HG03066 (cell line): ENCODE data around the gene CSTA.

Experiments used
- ATAC-seq: cut with Tn5 transposase; IDR thresholded peaks from one replicate; pipeline ENCODE4 v1.9.1; 2021; ENCODE audit warnings: low read depth; ENCODE audit not compliant: unreplicated experiment

Gene CSTA, protein sequence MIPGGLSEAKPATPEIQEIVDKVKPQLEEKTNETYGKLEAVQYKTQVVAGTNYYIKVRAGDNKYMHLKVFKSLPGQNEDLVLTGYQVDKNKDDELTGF

GRCh38 chr3:122324871-122325323, at the start of gene CSTA:
Gene CSTA (plus strand): TSS chr3:122325248. CDS start chr3:122325293, 45 bp downstream.
- ATAC-seq = no peak

DNA sequence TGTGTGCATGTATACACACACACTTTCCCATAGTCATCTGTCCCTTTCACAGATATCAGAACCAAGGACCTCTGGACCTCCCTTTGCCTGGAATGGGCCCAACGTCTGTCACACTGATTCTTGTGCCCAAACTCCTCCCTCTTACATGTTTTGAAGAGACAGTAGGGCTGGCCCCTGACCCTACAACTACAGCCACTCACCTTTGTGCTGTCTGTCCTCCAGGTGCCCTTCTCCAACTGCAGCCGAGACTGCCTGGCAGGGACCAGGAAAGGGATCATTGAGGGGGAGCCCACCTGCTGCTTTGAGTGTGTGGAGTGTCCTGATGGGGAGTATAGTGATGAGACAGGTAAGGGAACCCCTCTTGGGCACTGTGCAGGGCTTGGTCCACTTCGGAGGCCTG, 43.2 kb upstream of the CSTA start:
- no peak for ATAC-seq

- no peak for ATAC-seq
Measured at GRCh38 chr3:122283796-122284445, 41.1 kb upstream of the CSTA start.

DNA sequence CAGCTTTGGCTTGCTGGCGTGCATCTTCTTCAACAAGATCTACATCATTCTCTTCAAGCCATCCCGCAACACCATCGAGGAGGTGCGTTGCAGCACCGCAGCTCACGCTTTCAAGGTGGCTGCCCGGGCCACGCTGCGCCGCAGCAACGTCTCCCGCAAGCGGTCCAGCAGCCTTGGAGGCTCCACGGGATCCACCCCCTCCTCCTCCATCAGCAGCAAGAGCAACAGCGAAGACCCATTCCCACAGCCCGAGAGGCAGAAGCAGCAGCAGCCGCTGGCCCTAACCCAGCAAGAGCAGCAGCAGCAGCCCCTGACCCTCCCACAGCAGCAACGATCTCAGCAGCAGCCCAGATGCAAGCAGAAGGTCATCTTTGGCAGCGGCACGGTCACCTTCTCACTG, 40.6 kb upstream of the CSTA start:
- no peak for ATAC-seq

- ATAC-seq = no peak
Measured at GRCh38 chr3:122294359-122294758, 30.7 kb upstream of the CSTA start.

DNA sequence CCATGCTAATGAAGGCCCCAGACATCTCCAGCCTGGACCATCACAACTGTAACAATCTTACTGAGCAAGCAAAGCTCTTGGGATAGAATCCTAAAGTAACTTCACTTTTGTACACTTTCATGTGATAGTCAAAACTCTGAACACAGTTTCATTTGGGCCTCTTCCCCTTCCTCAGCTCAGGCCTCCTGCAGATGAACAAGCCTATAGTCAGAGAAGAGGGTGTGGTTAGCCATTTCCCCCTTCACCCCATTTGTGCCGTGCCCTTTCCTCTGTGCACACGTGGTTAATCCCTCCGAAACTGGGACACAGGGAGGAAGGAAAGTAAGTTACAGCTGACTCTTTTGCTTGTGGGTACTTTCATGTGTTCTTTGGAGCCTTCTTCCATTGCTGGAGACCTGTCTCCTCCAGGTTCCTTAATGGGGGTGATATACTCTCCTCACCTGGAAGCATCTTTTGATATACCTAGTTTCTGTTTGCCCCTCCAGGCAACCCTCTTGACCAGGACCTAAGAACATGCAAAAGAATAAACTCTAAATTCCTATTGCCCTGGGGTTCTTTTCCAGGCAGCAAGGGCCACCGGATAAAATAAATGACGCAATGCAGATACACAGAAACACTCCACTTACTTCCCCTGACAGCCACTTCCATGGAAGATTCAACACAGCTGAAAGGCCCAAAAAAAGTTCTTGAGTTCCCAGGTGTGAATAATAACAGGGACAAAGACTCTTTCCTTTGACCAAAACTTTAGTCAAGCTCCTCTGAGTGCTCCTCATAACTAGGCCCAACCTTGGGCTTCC, 29.6 kb upstream of the CSTA start:
- ATAC-seq = no peak

GRCh38 chr3:122298239-122298638, 26.8 kb upstream of the CSTA start:
- peak; percentile 63 for ATAC-seq

- no peak for ATAC-seq
Measured at GRCh38 chr3:122299215-122299614, 25.8 kb upstream of the CSTA start.

- no peak for ATAC-seq
Measured at GRCh38 chr3:122299872-122300460, 25.1 kb upstream of the CSTA start.

- peak; percentile 51 for ATAC-seq
Measured at GRCh38 chr3:122301063-122301462, 24.0 kb upstream of the CSTA start.

DNA sequence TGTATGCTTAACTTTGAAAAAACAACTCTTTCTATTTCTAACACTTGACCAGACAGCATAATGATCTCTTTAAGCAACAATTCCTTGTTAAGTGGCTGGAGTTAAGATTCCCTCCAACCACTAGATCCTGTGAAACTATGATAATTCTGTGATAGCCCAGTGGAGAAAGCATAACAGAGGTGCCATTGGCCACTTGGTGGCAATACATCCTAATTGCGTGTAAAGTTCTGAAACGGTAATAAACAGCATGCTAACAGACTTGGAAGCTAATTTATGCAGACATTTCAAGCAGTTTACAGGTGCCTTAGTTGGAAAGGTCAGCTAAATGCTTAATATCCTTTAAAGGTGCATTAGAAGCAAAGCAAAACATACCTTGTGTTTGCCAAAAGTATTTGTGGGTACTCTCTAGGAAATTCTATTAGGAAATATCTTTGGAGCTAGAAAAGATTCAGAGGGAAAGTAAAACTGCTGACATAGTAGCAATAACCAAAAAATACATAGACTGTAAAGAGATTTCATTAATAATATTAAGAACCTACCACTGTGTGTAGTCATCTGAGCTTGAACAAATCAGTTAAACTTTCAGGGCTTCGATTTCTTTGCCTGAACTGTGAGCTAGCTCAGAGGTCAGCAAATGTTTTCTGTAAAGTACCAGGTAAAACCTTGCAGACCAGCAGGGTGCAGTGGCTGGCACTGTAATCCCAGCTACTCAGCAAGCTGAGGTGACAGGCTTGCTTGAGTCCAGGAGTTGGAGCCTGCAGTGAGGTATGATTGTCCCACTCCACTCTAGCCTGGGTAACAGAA, 19.0 kb upstream of the CSTA start:
- ATAC-seq = no peak

GRCh38 chr3:122306622-122306953, 18.5 kb upstream of the CSTA start:
- ATAC-seq = no peak

GRCh38 chr3:122307094-122307687, 17.9 kb upstream of the CSTA start:
- ATAC-seq = no peak

GRCh38 chr3:122307976-122308375, 17.1 kb upstream of the CSTA start:
- ATAC-seq = no peak

DNA sequence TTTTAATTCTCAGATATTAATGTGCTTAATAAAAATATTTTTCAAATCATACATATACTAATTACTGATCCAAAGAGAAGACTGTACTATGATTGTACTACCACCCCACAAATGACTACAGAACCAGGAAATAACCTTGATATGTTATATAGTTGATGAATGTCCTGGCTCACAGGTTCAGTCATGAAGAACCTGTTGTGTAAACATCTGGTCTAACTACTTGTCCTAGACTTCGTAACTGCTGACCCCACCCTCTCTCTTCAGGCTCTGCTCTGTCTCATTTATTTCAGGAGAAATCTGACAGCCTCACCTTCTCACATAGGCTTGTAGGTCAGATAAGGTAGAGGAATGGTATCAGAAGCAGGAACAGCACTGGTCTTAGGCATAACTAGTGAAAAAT, 14.7 kb upstream of the CSTA start:
- no peak for ATAC-seq

DNA sequence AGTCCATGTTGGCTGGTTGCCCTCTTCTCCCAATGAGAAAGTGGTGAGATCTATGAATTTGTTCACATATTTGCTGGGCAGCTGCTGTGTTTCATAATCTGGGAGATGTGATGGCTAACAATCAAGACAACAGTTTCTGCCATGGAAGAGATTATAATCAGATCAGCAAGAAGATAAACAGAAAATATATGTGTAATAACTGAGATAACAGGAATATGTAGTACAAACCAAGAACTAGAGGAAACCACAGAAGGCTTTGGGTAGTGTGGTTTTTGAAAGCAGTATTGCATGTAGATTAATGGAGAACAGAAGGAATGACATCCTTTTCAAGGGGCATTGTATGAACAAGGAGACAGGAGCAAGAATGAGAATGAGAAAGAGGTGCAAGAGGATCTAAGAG, 12.2 kb upstream of the CSTA start:
- no peak for ATAC-seq

GRCh38 chr3:122313281-122313680, 11.8 kb upstream of the CSTA start:
- ATAC-seq = no peak

GRCh38 chr3:122314228-122314876, 10.7 kb upstream of the CSTA start:
- no peak for ATAC-seq

DNA sequence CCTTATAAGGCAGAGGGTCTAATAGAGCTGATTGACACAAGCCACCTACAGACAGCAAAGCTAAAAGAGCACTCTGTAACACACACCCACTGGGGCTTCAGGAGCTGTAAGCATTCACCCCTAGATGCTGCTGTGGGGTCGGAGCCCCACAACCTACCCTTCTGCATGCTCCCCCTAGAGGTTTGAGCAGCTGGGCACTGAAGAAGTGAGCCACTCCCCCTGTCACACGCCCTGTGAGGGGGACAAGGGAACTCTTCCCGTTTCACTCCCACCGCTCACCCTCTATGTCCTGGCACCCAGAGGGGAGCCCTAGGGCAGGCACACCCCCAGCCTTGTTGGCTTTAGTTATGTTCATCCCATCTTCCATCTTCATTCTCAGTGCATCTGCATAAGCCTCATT, 9.4 kb upstream of the CSTA start:
- no peak for ATAC-seq

DNA sequence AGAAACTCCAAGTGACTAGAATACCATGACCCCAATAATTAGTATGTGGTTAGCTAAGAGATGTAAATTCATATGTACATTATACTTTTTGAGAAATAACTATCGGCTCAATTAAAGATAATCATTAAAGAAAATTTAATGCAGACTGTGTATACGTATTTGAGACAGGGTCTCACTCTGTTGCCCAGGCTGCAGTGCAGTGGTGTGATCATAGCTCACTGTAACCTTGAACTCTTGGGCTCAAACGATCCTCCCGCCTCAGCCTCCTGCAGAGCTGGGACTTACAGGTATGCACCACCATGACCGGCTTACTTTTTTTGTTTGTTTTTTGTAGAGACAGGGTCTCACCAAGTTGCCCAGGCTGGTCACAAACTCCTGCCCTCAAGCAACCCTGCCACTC, 8.7 kb upstream of the CSTA start:
- ATAC-seq = no peak
